ENCODE data around the gene KLHL36. TPM values are rescaled to one million over a fixed set of nuclear protein-coding genes. Genes with fewer than 3 reads are reported as not detected.
A peak's percentile ranks its signal among the peaks of the same experiment; 100 is the strongest.

The KLHL36 gene
- total and polyA plus RNA-seq, 5 donors from 2014 or later: 28.1 to 86.0 (median 38.4) TPM

DNA sequence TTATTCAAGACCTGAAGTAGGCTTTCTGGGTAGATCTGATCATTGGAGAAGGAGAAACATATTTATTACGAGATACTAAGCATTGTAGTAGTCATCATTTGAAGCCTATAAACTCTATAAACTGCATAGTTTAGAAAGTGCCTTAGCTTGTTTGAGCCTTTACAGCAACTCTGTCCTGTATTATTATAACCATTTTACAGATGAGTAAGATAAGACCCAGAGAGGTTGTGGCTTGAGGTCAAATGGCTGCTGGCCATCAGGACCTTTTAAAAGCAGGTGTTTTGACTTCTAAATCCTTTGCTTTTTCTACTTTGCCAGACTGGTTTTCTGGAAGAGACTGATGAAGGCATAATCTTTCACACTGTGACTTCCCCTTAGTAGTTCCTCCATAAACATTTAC, 58.5 kb downstream of the KLHL36 start:
- H3K4me3 Mint-ChIP-seq: peak overlapping the region in 2 of 4 donors; percentile 20 to 29
- Histone ChIP-seq H3K27me3 (ENCODE audit: control insufficient read depth, insufficient read depth, low read length) (no peaks in the 10 kb centered on the region), H3K4me1 (ENCODE audit: control insufficient read depth, insufficient read depth, low read length, poor library complexity, severe bottlenecking) (peaks cover 40% of the 10 kb centered on the region), H3K36me3 (ENCODE audit: control insufficient read depth, insufficient read depth, low read length) (peaks cover 5% of the 10 kb centered on the region), H3K27ac (ENCODE audit: insufficient read depth, low read length, poor library complexity, severe bottlenecking) (no peak overlapping the region), H3K9me3 (ENCODE audit: control insufficient read depth in 2 of 2, low read length in 2 of 2) (no peaks in the 10 kb centered on the region), H3K4me3 (ENCODE audit: low read depth, low read length) (no peak overlapping the region)
- peaks cover 12% of the 10 kb centered on the region for H3K36me3 Mint-ChIP-seq
- H3K4me1 Mint-ChIP-seq: peaks cover 43 to 92% (median 72%) of the 10 kb centered on the region in 4 donors
- H3K27ac Mint-ChIP-seq: no peak overlapping the region
- H3K9me3 Mint-ChIP-seq: no peaks in the 10 kb centered on the region
- ATAC-seq (ENCODE audit: low read depth in 2 of 2) (no peak), DNase-seq (no peak)
- H3K27me3 Mint-ChIP-seq: no peaks in the 10 kb centered on the region

DNA sequence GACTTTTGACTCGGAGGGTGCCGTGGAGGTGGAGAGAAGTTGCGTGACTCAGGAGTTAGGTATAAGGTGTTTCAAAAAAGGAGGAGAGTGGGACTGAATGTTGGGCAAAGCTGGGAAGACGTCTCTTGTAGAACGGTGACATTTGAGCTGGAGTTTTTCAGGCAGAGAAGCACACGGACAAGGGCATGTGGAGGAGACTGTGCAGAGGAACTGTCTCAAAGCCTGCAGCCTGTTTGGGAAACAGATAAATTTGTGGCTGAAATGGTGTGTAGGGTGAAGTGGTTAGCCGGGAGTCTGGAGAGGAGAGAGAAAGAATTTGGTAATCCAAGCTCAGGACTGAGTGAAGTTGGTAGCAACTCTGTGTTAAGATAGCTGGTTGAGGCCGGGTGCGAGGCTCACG, 61.3 kb downstream of the KLHL36 start:
- H3K27ac Mint-ChIP-seq: peak overlapping the region in 1 of 3 donors; percentile 38
- H3K9me3 Mint-ChIP-seq: no peaks in the 10 kb centered on the region
- peak overlapping the region in 1 of 4 donors; percentile 2 for H3K4me3 Mint-ChIP-seq
- Histone ChIP-seq H3K9me3 (ENCODE audit: control insufficient read depth in 2 of 2, low read length in 2 of 2) (no peaks in the 10 kb centered on the region), H3K4me1 (ENCODE audit: control insufficient read depth, insufficient read depth, low read length, poor library complexity, severe bottlenecking) (peaks cover 23% of the 10 kb centered on the region), H3K36me3 (ENCODE audit: control insufficient read depth, insufficient read depth, low read length) (peaks cover 5% of the 10 kb centered on the region), H3K27me3 (ENCODE audit: control insufficient read depth, insufficient read depth, low read length) (no peaks in the 10 kb centered on the region), H3K27ac (ENCODE audit: insufficient read depth, low read length, poor library complexity, severe bottlenecking) (no peak overlapping the region), H3K4me3 (ENCODE audit: low read depth, low read length) (no peak overlapping the region)
- no peaks in the 10 kb centered on the region for H3K27me3 Mint-ChIP-seq
- ATAC-seq (ENCODE audit: low read depth in 2 of 2) (no peak), DNase-seq (no peak)
- peaks cover 12% of the 10 kb centered on the region for H3K36me3 Mint-ChIP-seq
- peaks cover 34 to 98% (median 71%) of the 10 kb centered on the region in 4 donors for H3K4me1 Mint-ChIP-seq

DNA sequence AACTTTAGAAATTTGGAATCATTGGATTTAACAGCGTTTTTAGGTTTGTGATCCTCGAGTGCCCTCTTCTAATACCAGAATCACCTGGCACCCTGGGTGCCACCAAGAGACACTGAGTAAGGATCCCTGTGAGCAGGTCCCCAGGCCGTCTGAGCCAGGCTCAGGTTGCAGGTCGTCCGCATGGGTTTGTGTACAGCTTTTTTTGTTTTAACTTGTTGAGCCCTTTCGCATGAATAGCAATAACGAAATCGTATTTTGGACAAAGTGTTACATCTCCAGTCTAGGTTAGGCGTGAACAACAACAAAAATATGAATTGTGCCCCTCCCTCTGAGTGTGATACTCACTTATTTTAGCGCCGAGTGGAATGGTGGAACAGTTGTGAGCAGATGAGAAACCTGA, 62.4 kb downstream of the KLHL36 start:
- Histone ChIP-seq H3K9me3 (ENCODE audit: control insufficient read depth in 2 of 2, low read length in 2 of 2) (no peaks in the 10 kb centered on the region), H3K4me1 (ENCODE audit: control insufficient read depth, insufficient read depth, low read length, poor library complexity, severe bottlenecking) (peaks cover 20% of the 10 kb centered on the region), H3K27me3 (ENCODE audit: control insufficient read depth, insufficient read depth, low read length) (no peaks in the 10 kb centered on the region), H3K27ac (ENCODE audit: insufficient read depth, low read length, poor library complexity, severe bottlenecking) (no peak overlapping the region), H3K4me3 (ENCODE audit: low read depth, low read length) (no peak overlapping the region), H3K36me3 (ENCODE audit: control insufficient read depth, insufficient read depth, low read length) (peaks cover 5% of the 10 kb centered on the region)
- DNase-seq (no peak), ATAC-seq (ENCODE audit: low read depth in 2 of 2) (no peak)
- no peak overlapping the region for H3K4me3 Mint-ChIP-seq
- peaks cover 26 to 93% (median 66%) of the 10 kb centered on the region in 4 donors for H3K4me1 Mint-ChIP-seq
- H3K36me3 Mint-ChIP-seq: peaks cover 4% of the 10 kb centered on the region
- H3K9me3 Mint-ChIP-seq: no peaks in the 10 kb centered on the region
- peak overlapping the region; percentile 13 to 79 (median 27) for H3K27ac Mint-ChIP-seq
- H3K27me3 Mint-ChIP-seq: no peaks in the 10 kb centered on the region

Other genes with a start within 250 kb of the KLHL36 start
- 11.9 TPM for gene MEAK7, start 143.9 kb upstream of the KLHL36 start, total RNA-seq
- gene MEAK7, start 143.9 kb upstream of the KLHL36 start, polyA plus RNA-seq: 1 to 10 TPM; 5.8 to 9.1 (median 7.5) TPM
- 353 TPM for gene COTL1, start 30.4 kb upstream of the KLHL36 start, total RNA-seq
- 100 to 1,000 TPM; 450 to 761 (median 584) TPM for gene COTL1, start 30.4 kb upstream of the KLHL36 start, polyA plus RNA-seq
- 112 TPM for gene USP10, start 51.5 kb downstream of the KLHL36 start, total RNA-seq
- 10 to 100 TPM; 64.0 to 95.1 (median 79.0) TPM for gene USP10, start 51.5 kb downstream of the KLHL36 start, polyA plus RNA-seq
- gene CRISPLD2, start 171.5 kb downstream of the KLHL36 start, total RNA-seq: 0.54 TPM
- gene CRISPLD2, start 171.5 kb downstream of the KLHL36 start, polyA plus RNA-seq: under 1 TPM in 2 of 4 donors, not detected in 2; 0.16 to 0.30 TPM

Data from CD4-positive, CD25-positive, alpha-beta regulatory T cell (primary cell).